ENCODE results near the gene MIB1.

The MIB1 gene

DNA sequence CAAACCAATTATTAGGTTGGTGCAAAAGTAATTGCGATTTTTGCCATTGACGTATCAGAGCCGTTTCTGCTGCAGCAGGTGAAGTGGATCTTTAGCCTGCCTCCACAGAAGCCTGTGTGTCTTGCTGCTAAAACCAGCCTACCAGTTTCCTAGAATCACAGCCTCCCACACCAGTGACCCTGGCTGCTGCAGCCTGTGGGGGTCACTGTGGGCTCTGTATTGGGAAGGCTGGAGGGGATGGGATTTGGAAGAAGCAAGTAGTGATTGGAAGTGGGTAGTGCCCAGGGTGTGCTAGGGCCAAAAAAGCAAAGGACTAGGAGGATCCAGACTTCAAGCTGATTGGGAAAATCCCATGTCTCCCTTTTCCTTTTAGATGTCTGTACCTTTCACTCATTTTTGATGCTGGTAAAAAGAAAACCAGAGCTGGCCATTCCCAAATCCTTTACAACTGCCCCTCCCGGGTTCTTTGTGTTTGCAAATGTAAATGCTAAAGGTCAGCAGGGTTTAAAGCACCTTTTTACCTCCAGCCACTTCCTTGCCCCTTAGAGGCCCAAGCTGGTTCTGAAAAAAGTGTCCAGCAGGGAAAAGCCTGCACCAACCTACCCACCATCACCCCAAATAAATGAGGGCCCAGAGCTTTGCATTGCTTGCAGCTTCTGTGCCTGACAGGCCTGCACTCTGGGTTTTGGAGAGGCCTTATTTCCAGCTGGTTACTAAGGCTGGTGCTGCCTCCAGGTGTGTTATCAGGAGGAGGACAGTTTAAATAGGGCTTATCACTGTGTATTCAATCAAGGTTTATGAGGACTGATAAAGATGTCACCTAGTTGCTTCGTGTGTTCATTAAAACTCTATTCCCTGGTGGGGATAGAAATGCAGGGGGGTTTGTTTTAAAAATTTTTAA, 172.0 kb downstream of the MIB1 start:
- Histone ChIP-seq H3K4me1 (ENCODE audit: control insufficient read depth, insufficient read depth, low read length, poor library complexity, severe bottlenecking) (no peaks in the 10 kb centered on the region), H3K27ac (ENCODE audit: low read depth, low read length, severe bottlenecking) (no peak overlapping the region), H3K9me3 (ENCODE audit: control insufficient read depth, low read length) (no peaks in the 10 kb centered on the region), H3K36me3 (ENCODE audit: control insufficient read depth, insufficient read depth, low read length) (no peaks in the 10 kb centered on the region), H3K4me3 (ENCODE audit: extremely low read depth, insufficient read depth, low read length, poor library complexity, severe bottlenecking) (no peak overlapping the region)
- WGBS, 2 experiments (ENCODE audit: insufficient coverage in 2 of 2), result 73 to 86% methylated on average over 3 of the region's 5 CpGs

DNA sequence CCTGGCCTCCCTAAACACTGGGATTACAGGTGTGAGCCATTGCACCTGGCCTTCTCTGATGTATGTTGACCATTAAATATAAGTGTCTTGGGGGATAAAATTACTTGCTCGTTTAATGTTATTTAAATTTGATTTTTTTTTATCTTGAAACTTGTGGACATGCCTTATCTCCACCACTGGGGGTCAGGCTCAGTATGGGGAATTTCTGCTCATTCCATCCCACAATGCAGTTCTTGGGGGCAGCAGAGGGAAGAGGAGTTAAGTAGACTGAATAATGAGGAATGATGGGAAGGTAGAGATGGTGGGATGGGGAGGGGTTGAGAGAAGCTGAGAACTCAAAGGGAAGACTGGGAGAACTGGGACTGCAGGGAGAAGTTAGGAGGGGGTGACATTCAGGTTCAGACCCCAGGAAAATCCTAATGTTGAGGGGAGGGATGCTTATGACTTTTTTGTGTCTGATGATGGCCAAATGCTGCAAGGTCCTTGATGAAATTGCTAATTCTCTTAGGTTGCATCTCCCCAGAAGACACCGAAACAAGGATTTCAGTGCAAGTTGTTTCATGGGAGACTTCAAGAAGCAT, 174.2 kb downstream of the MIB1 start:
- H3K4me1 ChIP-seq (ENCODE audit: control insufficient read depth, insufficient read depth, low read length, poor library complexity, severe bottlenecking), result no peaks in the 10 kb centered on the region

DNA sequence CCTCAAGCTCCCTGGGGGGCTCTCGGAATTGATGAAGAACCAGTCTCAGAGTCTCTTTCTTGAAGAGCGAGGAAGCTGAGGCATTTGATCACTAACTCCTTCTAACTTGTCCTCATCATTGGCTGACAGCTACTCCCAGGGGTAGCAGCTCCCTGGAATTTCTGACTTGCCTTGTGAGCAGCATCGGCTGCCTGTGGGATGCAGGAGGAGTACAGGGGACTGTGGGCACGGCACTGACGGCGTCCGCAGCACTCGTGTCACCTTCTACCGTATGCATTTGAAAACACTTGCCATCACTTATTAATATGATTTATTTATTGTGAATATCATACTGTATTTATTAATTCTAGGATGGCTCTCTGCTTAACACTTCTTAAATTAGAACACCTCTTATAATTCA, 175.0 kb downstream of the MIB1 start:
- no peak overlapping the region for H3K27ac ChIP-seq (ENCODE audit: low read depth, low read length, severe bottlenecking)
- WGBS, 2 experiments (ENCODE audit: insufficient coverage in 2 of 2), result 100% methylated on average over 1 to 2 of the region's 9 CpGs
- no peak overlapping the region for H3K4me3 ChIP-seq (ENCODE audit: extremely low read depth, insufficient read depth, low read length, poor library complexity, severe bottlenecking)
- no peaks in the 10 kb centered on the region for H3K4me1 ChIP-seq (ENCODE audit: control insufficient read depth, insufficient read depth, low read length, poor library complexity, severe bottlenecking)
- peaks cover 4% of the 10 kb centered on the region for H3K9me3 ChIP-seq (ENCODE audit: control insufficient read depth, low read length)
- no peaks in the 10 kb centered on the region for H3K36me3 ChIP-seq (ENCODE audit: control insufficient read depth, insufficient read depth, low read length)

More for the DNA sequence above, 174.2 kb downstream of the MIB1 start:
- WGBS, 2 experiments (ENCODE audit: insufficient coverage in 2 of 2), result 83 to 100% methylated on average over 1 of the region's 2 CpGs
- Histone ChIP-seq H3K27ac (ENCODE audit: low read depth, low read length, severe bottlenecking) (no peak overlapping the region), H3K4me3 (ENCODE audit: extremely low read depth, insufficient read depth, low read length, poor library complexity, severe bottlenecking) (no peak overlapping the region), H3K36me3 (ENCODE audit: control insufficient read depth, insufficient read depth, low read length) (no peaks in the 10 kb centered on the region), H3K9me3 (ENCODE audit: control insufficient read depth, low read length) (peaks cover 4% of the 10 kb centered on the region)

DNA sequence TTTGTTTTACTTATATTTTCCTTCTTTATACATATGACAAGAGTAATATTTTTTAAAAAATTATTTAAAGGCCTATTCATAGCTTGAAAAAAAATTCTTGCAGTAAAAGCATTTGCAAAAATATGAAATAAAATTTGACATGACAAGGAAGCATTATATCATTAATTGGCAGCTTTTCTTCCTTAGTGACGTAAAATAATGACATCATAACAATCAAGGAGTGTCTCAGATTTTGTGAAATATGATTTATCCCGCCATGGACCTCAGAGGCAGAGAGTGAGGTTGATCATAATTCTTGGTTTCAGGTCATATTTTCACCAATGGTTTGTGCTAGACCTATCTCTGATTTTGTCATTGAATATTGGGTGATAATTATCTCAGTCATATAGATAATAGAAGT, 176.0 kb downstream of the MIB1 start:
- H3K9me3 ChIP-seq (ENCODE audit: control insufficient read depth, low read length), result peaks cover 4% of the 10 kb centered on the region
- no peaks in the 10 kb centered on the region for H3K4me1 ChIP-seq (ENCODE audit: control insufficient read depth, insufficient read depth, low read length, poor library complexity, severe bottlenecking)
- H3K27ac ChIP-seq (ENCODE audit: low read depth, low read length, severe bottlenecking), result no peak overlapping the region
- H3K36me3 ChIP-seq (ENCODE audit: control insufficient read depth, insufficient read depth, low read length), result no peaks in the 10 kb centered on the region
- 86 to 90% methylated on average over 1 to 2 of the region's 2 CpGs for WGBS, 2 experiments (ENCODE audit: insufficient coverage in 2 of 2)
- no peak overlapping the region for H3K4me3 ChIP-seq (ENCODE audit: extremely low read depth, insufficient read depth, low read length, poor library complexity, severe bottlenecking)

DNA sequence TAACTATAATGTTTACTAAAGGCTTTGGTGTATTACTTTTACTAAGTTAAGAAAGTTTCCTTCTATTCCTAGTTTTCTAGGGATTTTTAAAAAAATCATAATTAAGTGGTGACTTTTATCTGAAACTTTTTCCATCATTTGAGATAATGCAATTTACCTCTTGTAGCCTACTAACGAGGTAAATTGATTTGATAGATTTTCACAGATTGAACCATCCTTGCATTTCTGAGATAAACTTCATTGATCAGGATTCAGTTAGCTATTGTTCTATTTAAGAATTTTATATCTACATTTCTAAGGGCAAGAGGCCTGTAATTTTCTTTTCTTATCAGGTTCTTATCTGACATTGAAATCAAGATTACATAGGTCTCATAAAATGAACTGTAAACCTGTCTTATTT, 178.1 kb downstream of the MIB1 start:
- H3K4me3 ChIP-seq (ENCODE audit: extremely low read depth, insufficient read depth, low read length, poor library complexity, severe bottlenecking), result no peak overlapping the region
- no peaks in the 10 kb centered on the region for H3K4me1 ChIP-seq (ENCODE audit: control insufficient read depth, insufficient read depth, low read length, poor library complexity, severe bottlenecking)
- H3K36me3 ChIP-seq (ENCODE audit: control insufficient read depth, insufficient read depth, low read length), result no peaks in the 10 kb centered on the region
- no peak overlapping the region for H3K27ac ChIP-seq (ENCODE audit: low read depth, low read length, severe bottlenecking)
- no CpG with 5 or more reads among the region's 1 CpG for WGBS, 2 experiments (ENCODE audit: insufficient coverage in 2 of 2)
- H3K9me3 ChIP-seq (ENCODE audit: control insufficient read depth, low read length), result peaks cover 4% of the 10 kb centered on the region

Data from mesodermal cell (in vitro differentiated cells).